ENCODE results near the gene MRPL37. TPM values are rescaled to one million over a fixed set of nuclear protein-coding genes. Genes with fewer than 3 reads are reported as not detected.
A peak's percentile ranks its signal among the peaks of the same experiment; 100 is the strongest.

The MRPL37 gene
- total RNA-seq, 1 experiment from 2014 or later = 180 TPM

- peaks cover 6% of the 10 kb centered on the region; the same call in 1 of the 2 replicates for H3K4me1 ChIP-seq (replicated peaks; ENCODE audit: insufficient read depth)
- H3K27me3 ChIP-seq (ENCODE audit: insufficient read depth, low read depth) = no peaks in the 10 kb centered on the region
- POLR2A ChIA-PET (ENCODE audit: unreplicated experiment) = no interaction called here
- TF ChIP-seq EZH2 (IDR thresholded peaks at IDR 0.05; ENCODE audit: low read depth) = no peak
- TF ChIP-seq CTCF (conservative IDR thresholded peaks at IDR 0.05) = no peak
- H3F3A ChIP-seq (ENCODE audit: insufficient read depth, low read depth) = no peaks in the 10 kb centered on the region
- no TSS peak for BruUV-seq (replicated peaks)
- H3K4me3 ChIP-seq = no peak overlapping the region
- CTCF ChIA-PET = no interaction called here
- H3K9me2 ChIP-seq (ENCODE audit: insufficient read depth) = no peaks in the 10 kb centered on the region
- H3K27ac ChIP-seq = no peak overlapping the region
- intact Hi-C loops (cut with micrococcal nuclease; ENCODE audit: unreplicated experiment) = no loop called here
- no peak overlapping the region for H2AFZ ChIP-seq
- no peaks in the 10 kb centered on the region for H3K79me2 ChIP-seq (ENCODE audit: low read depth)
- no peak overlapping the region for H3K4me2 ChIP-seq
- H3K9me3 ChIP-seq (ENCODE audit: insufficient read depth, low read depth) = no peaks in the 10 kb centered on the region
- DNase-seq = peak; percentile 61 to 66
- no peaks in the 10 kb centered on the region for H3K36me3 ChIP-seq (ENCODE audit: low read depth)
- H4K20me1 ChIP-seq (ENCODE audit: insufficient read depth) = no peaks in the 10 kb centered on the region
These were observed 46.2 kb upstream of the MRPL37 start for GRCh38 chr1:54153535-54154439.

- no peaks in the 10 kb centered on the region for H3K36me3 ChIP-seq (ENCODE audit: low read depth)
- H3K79me2 ChIP-seq (ENCODE audit: low read depth) = no peaks in the 10 kb centered on the region
- ChIA-PET CTCF (no interaction called here), POLR2A (ENCODE audit: unreplicated experiment) (no interaction called here)
- H3K9me3 ChIP-seq (ENCODE audit: insufficient read depth, low read depth) = no peaks in the 10 kb centered on the region
- H3K4me2 ChIP-seq = no peak overlapping the region
- H3K27me3 ChIP-seq (ENCODE audit: insufficient read depth, low read depth) = no peaks in the 10 kb centered on the region
- no peaks in the 10 kb centered on the region for H3K9me2 ChIP-seq (ENCODE audit: insufficient read depth)
- peaks cover 6% of the 10 kb centered on the region; the same call in 1 of the 2 replicates for H3K4me1 ChIP-seq (replicated peaks; ENCODE audit: insufficient read depth)
- no peak overlapping the region for H2AFZ ChIP-seq
- TF ChIP-seq CTCF (conservative IDR thresholded peaks at IDR 0.05) (no peak), EZH2 (IDR thresholded peaks at IDR 0.05; ENCODE audit: low read depth) (no peak)
- DNase-seq = no peak
- no peaks in the 10 kb centered on the region for H4K20me1 ChIP-seq (ENCODE audit: insufficient read depth)
- no peaks in the 10 kb centered on the region for H3F3A ChIP-seq (ENCODE audit: insufficient read depth, low read depth)
- no peak overlapping the region for H3K27ac ChIP-seq
- no TSS peak for BruUV-seq (replicated peaks)
- intact Hi-C loops (cut with micrococcal nuclease; ENCODE audit: unreplicated experiment) = no loop called here
- no peak overlapping the region for H3K4me3 ChIP-seq
These were observed 43.8 kb upstream of the MRPL37 start for GRCh38 chr1:54156201-54156600.

GRCh38 chr1:54156986-54157385 lies 43.0 kb upstream of the MRPL37 start:
- BruUV-seq (replicated peaks) = no TSS peak
- Histone ChIP-seq H3K79me2 (ENCODE audit: low read depth) (no peaks in the 10 kb centered on the region), H3K9me2 (ENCODE audit: insufficient read depth) (no peaks in the 10 kb centered on the region), H4K20me1 (ENCODE audit: insufficient read depth) (no peaks in the 10 kb centered on the region), H2AFZ (no peak overlapping the region), H3K4me3 (no peak overlapping the region), H3K4me2 (no peak overlapping the region), H3K36me3 (ENCODE audit: low read depth) (no peaks in the 10 kb centered on the region), H3K4me1 (replicated peaks; ENCODE audit: insufficient read depth) (peaks cover 6% of the 10 kb centered on the region; the same call in 1 of the 2 replicates), H3K27ac (no peak overlapping the region), H3K9me3 (ENCODE audit: insufficient read depth, low read depth) (no peaks in the 10 kb centered on the region), H3F3A (ENCODE audit: insufficient read depth, low read depth) (no peaks in the 10 kb centered on the region), H3K27me3 (ENCODE audit: insufficient read depth, low read depth) (no peaks in the 10 kb centered on the region)
- ChIA-PET CTCF (no interaction called here), POLR2A (ENCODE audit: unreplicated experiment) (no interaction called here)
- TF ChIP-seq CTCF (conservative IDR thresholded peaks at IDR 0.05) = no peak
- intact Hi-C loops (cut with micrococcal nuclease; ENCODE audit: unreplicated experiment) = no loop called here
- no peak for DNase-seq
